HG03520 (cell line): ENCODE results near the gene RUNDC3A.
"Not testable (repeated sequence)": the region's sequence is repeated elsewhere in the genome, so short reads cannot be mapped to it uniquely, and the experiment has no call there.

Source experiments
- ATAC-seq: cut with Tn5 transposase; IDR thresholded peaks from one replicate; pipeline ENCODE4 v1.9.1; 2021; ENCODE audit warnings: mild to moderate bottlenecking, moderate library complexity; ENCODE audit not compliant: unreplicated experiment

RUNDC3A gene

GRCh38 chr17:44358066-44358465 lies 49.7 kb downstream of the RUNDC3A start:
- ATAC-seq = no peak

GRCh38 chr17:44359006-44359405 lies 50.6 kb downstream of the RUNDC3A start:
- ATAC-seq = no peak

GRCh38 chr17:44359458-44360143 lies 51.2 kb downstream of the RUNDC3A start:
- ATAC-seq = no peak

GRCh38 chr17:44360144-44360533 lies 51.7 kb downstream of the RUNDC3A start:
- ATAC-seq = no peak

- no peak for ATAC-seq
Observed at GRCh38 chr17:44360826-44361225, 52.4 kb downstream of the RUNDC3A start.

- ATAC-seq = no peak
Observed at GRCh38 chr17:44361292-44362260, 53.2 kb downstream of the RUNDC3A start.

GRCh38 chr17:44362459-44362948 lies 54.1 kb downstream of the RUNDC3A start:
- no peak for ATAC-seq

- no peak for ATAC-seq
Observed at GRCh38 chr17:44362949-44363612, 54.7 kb downstream of the RUNDC3A start.

GRCh38 chr17:44363613-44364159 lies 55.3 kb downstream of the RUNDC3A start, which contains the start of gene FAM171A2:
FAM171A2 (minus strand) TSS chr17:44363853; CDS start chr17:44363714, 139 bp downstream.
- ATAC-seq = peak; percentile 51

- ATAC-seq = not testable (repeated sequence)
Observed at GRCh38 chr17:44365051-44365450, 56.6 kb downstream of the RUNDC3A start.

- ATAC-seq = no peak
Observed at GRCh38 chr17:44367231-44367979, 59.0 kb downstream of the RUNDC3A start.
